ENCODE data around the gene CAV2. TPM values are rescaled to one million over a fixed set of nuclear protein-coding genes. Genes with fewer than 3 reads are reported as not detected.

The CAV2 gene
- total and polyA plus RNA-seq, 9 of the 15 experiments (the other 6 are each of a cell fraction or from before 2014, with no cell fraction given) = 16.1 to 137 (median 38.3) TPM

- TF ChIP-seq ZNF740 (CRISPR knock-in tag; IDR thresholded peaks at IDR 0.05) (no peak; the same call in 1 of the 2 replicates), ZNF740 (tag; IDR thresholded peaks at IDR 0.05) (no peak), BMI1 (IDR thresholded peaks at IDR 0.05; ENCODE audit: low read length) (no peak), SMARCA5 (IDR thresholded peaks at IDR 0.05) (0 out of 2 replicates have a peak, but pooled peaks have one; percentile 6), CXXC5 (CRISPR knock-in tag; IDR thresholded peaks at IDR 0.05) (no peak), ZNF707 (CRISPR knock-in tag; conservative IDR thresholded peaks at IDR 0.05) (no peak), STAT5B (CRISPR knock-in tag; IDR thresholded peaks at IDR 0.05) (no peak), CAMTA2 (CRISPR knock-in tag; conservative IDR thresholded peaks at IDR 0.05) (no peak), ZNF511 (CRISPR knock-in tag; IDR thresholded peaks at IDR 0.05) (no peak), NFYB (IDR thresholded peaks at IDR 0.05; ENCODE audit: extremely low read depth, insufficient read length) (no peak), SREBF1 (IDR thresholded peaks at IDR 0.05; ENCODE audit: borderline replicate concordance, low read depth, low read length) (no peak), CHD1 (IDR thresholded peaks at IDR 0.05; ENCODE audit: low read length) (no peak), C11orf30 (IDR thresholded peaks at IDR 0.05; ENCODE audit: low read depth) (0 out of 2 replicates have a peak, but pooled peaks have one; percentile 2), TAF9B (IDR thresholded peaks at IDR 0.05; ENCODE audit: partially characterized antibody) (peak; percentile 42), ARNT (IDR thresholded peaks at IDR 0.05) (no peak), ID3 (CRISPR knock-in tag; IDR thresholded peaks at IDR 0.05) (no peak), ID3 (tag; IDR thresholded peaks at IDR 0.05) (no peak), ZNF175 (CRISPR knock-in tag; IDR thresholded peaks at IDR 0.05; ENCODE audit: low read depth) (no peak), CBFA2T3 (IDR thresholded peaks at IDR 0.05) (no peak), ZNF12 (CRISPR knock-in tag; IDR thresholded peaks at IDR 0.05) (no peak), DIDO1 (tag; IDR thresholded peaks at IDR 0.05; ENCODE audit: low read depth) (no peak), MXD1 (CRISPR knock-in tag; IDR thresholded peaks at IDR 0.05; ENCODE audit: borderline replicate concordance, poor library complexity, severe bottlenecking) (no peak), NR4A1 (CRISPR knock-in tag; IDR thresholded peaks at IDR 0.05) (no peak), NR4A1 (tag; IDR thresholded peaks at IDR 0.05) (no peak), FUS (optimal IDR thresholded peaks at IDR 0.05; ENCODE audit: low read depth, low read length) (no peak), POLR3A (IDR thresholded peaks at IDR 0.05; ENCODE audit: borderline replicate concordance, extremely low read depth, insufficient read depth, insufficient read length) (no peak)
Observed at GRCh38 chr7:116492654-116493109, 6.9 kb upstream of the CAV2 start (continued).

Measured in K562 (cell line).